Measurements from ENCODE around the gene TLNRD1. TPM values are rescaled to one million over a fixed set of nuclear protein-coding genes. Genes with fewer than 3 reads are reported as not detected.

Gene TLNRD1
- polyA plus RNA-seq, 1 donor (not counting 4 experiments of a cell fraction or from before 2014, with no cell fraction given), result 3.1 TPM

GRCh38 chr15:80982839-80983238 lies 17.9 kb upstream of the TLNRD1 start:
- no peak for DNase-seq (ENCODE audit: low read depth, low spot score)
- H3K4me1 ChIP-seq (ENCODE audit: control insufficient read depth, extremely low read depth, insufficient read depth, low read length), result peaks cover 15% of the 10 kb centered on the region
- TF ChIP-seq EZH2 (IDR thresholded peaks at IDR 0.05; ENCODE audit: low read length) (no peak), CTCF (optimal IDR thresholded peaks at IDR 0.05 in 1 of 3, IDR thresholded peaks at IDR 0.05 in 1 of 3, conservative IDR thresholded peaks at IDR 0.05 in 1 of 3; ENCODE audit: extremely low read depth in 1 of 3, insufficient read depth in 2 of 3, low read length in 3 of 3) (no peak)
- peaks cover 6% of the 10 kb centered on the region for H4K20me1 ChIP-seq (ENCODE audit: control insufficient read depth, extremely low read depth, insufficient read depth, low read length)
- H3K27me3 ChIP-seq (ENCODE audit: control insufficient read depth, extremely low read depth, insufficient read depth, low read length), result no peaks in the 10 kb centered on the region
- H3K36me3 ChIP-seq (ENCODE audit: control insufficient read depth in 2 of 2, extremely low read depth in 1 of 2, insufficient read depth in 2 of 2, low read length in 2 of 2), result peaks cover 3 to 30% of the 10 kb centered on the region in 2 experiments
- peaks cover 4% of the 10 kb centered on the region for H3K9me1 ChIP-seq (ENCODE audit: control insufficient read depth, extremely low read depth, insufficient read depth, low read length)
- H3K4me3 ChIP-seq (ENCODE audit: control insufficient read depth in 2 of 3, extremely low read depth in 1 of 3, insufficient read depth in 2 of 3, low read depth in 1 of 3, low read length in 3 of 3), result no peak overlapping the region
- no peak overlapping the region for H3K27ac ChIP-seq (ENCODE audit: control insufficient read depth, insufficient read depth, low read length)
- peaks cover 57% of the 10 kb centered on the region for H3K79me2 ChIP-seq (ENCODE audit: control insufficient read depth, insufficient read depth, low read length)
- no peak for FAIRE-seq
- no peaks in the 10 kb centered on the region for H3K9me3 ChIP-seq (ENCODE audit: control insufficient read depth, low read depth, low read length)
- dilution Hi-C loops (cut with MboI; ENCODE audit: extremely low pct_ligation_motif_present, low sequenced_read_pairs), result no loop called here
- no peak overlapping the region for H3K9ac ChIP-seq (ENCODE audit: control insufficient read depth, extremely low read depth, insufficient read depth, low read length)
- no peak overlapping the region for H2AFZ ChIP-seq (ENCODE audit: control insufficient read depth, low read length)
- H3K4me2 ChIP-seq (ENCODE audit: control insufficient read depth, extremely low read depth, insufficient read depth, low read depth, low read length), result no peak overlapping the region

GRCh38 chr15:80984856-80985255 lies 15.9 kb upstream of the TLNRD1 start:
- H3K4me2 ChIP-seq (ENCODE audit: control insufficient read depth, extremely low read depth, insufficient read depth, low read depth, low read length), result peak overlapping the region; percentile 83
- peaks cover 3 to 20% of the 10 kb centered on the region in 2 experiments for H3K36me3 ChIP-seq (ENCODE audit: control insufficient read depth in 2 of 2, extremely low read depth in 1 of 2, insufficient read depth in 2 of 2, low read length in 2 of 2)
- peak overlapping the region; percentile 23 for H3K27ac ChIP-seq (ENCODE audit: control insufficient read depth, insufficient read depth, low read length)
- H3K4me1 ChIP-seq (ENCODE audit: control insufficient read depth, extremely low read depth, insufficient read depth, low read length), result peaks cover 25% of the 10 kb centered on the region
- DNase-seq (ENCODE audit: low read depth, low spot score) (no peak), FAIRE-seq (peak; percentile 46)
- H3K9me1 ChIP-seq (ENCODE audit: control insufficient read depth, extremely low read depth, insufficient read depth, low read length), result peaks cover 4% of the 10 kb centered on the region
- H4K20me1 ChIP-seq (ENCODE audit: control insufficient read depth, extremely low read depth, insufficient read depth, low read length), result peaks cover 6% of the 10 kb centered on the region
- H3K79me2 ChIP-seq (ENCODE audit: control insufficient read depth, insufficient read depth, low read length), result peaks cover 74% of the 10 kb centered on the region
- peak overlapping the region; percentile 52 for H2AFZ ChIP-seq (ENCODE audit: control insufficient read depth, low read length)
- H3K9me3 ChIP-seq (ENCODE audit: control insufficient read depth, low read depth, low read length), result no peaks in the 10 kb centered on the region
- peak overlapping the region; percentile 28 for H3K9ac ChIP-seq (ENCODE audit: control insufficient read depth, extremely low read depth, insufficient read depth, low read length)
- peak overlapping the region in 2 of 3 experiments; percentile 29 to 50 for H3K4me3 ChIP-seq (ENCODE audit: control insufficient read depth in 2 of 3, extremely low read depth in 1 of 3, insufficient read depth in 2 of 3, low read depth in 1 of 3, low read length in 3 of 3)
- TF ChIP-seq EZH2 (IDR thresholded peaks at IDR 0.05; ENCODE audit: low read length) (no peak), CTCF (optimal IDR thresholded peaks at IDR 0.05 in 1 of 3, IDR thresholded peaks at IDR 0.05 in 1 of 3, conservative IDR thresholded peaks at IDR 0.05 in 1 of 3; ENCODE audit: extremely low read depth in 1 of 3, insufficient read depth in 2 of 3, low read length in 3 of 3) (no peak)
- dilution Hi-C loops (cut with MboI; ENCODE audit: extremely low pct_ligation_motif_present, low sequenced_read_pairs), result no loop called here
- no peaks in the 10 kb centered on the region for H3K27me3 ChIP-seq (ENCODE audit: control insufficient read depth, extremely low read depth, insufficient read depth, low read length)

All from keratinocyte (primary cell).